Lower leg skin (tissue), 3 donors: Measurements from ENCODE around the gene CYTH2.

Source experiments
- POLR2A ChIP-seq, 2 donors: fragments of 450-650 bp; IDR thresholded peaks; one replicate each; pipeline ENCODE4 v1.6.1; 2016 to 2017; ENCODE audit warnings: antibody characterized with exemption in 2 of 2, mild to moderate bottlenecking in 1 of 2, moderate library complexity in 1 of 2
- TF ChIP-seq, protein P1 (sequence below), 3 donors: fragments of 450-650 bp; IDR thresholded peaks; one replicate each; pipeline ENCODE4 v1.5.1; 2016; ENCODE audit warnings: antibody characterized with exemption in 3 of 3, mild to moderate bottlenecking in 3 of 3, moderate library complexity in 2 of 3

DNA sequence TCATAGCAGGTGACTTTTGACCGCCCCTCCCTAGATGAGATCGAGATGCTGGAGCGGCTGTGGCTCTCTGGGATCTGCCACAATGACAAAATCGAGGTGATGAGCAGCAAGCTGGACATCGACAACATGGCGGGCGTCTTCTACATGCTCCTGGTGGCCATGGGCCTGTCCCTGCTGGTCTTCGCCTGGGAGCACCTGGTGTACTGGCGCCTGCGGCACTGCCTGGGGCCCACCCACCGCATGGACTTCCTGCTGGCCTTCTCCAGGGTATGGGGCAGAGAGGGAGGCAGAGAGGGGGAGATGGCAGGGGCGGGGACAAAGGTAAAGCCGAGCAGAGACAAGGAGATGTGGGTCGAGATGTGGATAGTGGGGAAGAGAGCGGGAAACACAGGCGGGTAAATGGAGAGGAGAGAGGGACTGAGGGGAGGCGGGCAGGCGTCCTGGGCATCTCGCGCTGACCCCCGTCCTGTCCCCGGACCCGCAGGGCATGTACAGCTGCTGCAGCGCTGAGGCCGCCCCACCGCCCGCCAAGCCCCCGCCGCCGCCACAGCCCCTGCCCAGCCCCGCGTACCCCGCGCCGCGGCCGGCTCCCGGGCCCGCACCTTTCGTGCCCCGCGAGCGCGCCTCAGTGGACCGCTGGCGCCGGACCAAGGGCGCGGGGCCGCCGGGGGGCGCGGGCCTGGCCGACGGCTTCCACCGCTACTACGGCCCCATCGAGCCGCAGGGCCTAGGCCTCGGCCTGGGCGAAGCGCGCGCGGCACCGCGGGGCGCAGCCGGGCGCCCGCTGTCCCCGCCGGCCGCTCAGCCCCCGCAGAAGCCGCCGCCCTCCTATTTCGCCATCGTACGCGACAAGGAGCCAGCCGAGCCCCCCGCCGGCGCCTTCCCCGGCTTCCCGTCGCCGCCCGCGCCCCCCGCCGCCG is 26.8 kb upstream of the CYTH2 start:
- TF ChIP-seq, protein P1, sequence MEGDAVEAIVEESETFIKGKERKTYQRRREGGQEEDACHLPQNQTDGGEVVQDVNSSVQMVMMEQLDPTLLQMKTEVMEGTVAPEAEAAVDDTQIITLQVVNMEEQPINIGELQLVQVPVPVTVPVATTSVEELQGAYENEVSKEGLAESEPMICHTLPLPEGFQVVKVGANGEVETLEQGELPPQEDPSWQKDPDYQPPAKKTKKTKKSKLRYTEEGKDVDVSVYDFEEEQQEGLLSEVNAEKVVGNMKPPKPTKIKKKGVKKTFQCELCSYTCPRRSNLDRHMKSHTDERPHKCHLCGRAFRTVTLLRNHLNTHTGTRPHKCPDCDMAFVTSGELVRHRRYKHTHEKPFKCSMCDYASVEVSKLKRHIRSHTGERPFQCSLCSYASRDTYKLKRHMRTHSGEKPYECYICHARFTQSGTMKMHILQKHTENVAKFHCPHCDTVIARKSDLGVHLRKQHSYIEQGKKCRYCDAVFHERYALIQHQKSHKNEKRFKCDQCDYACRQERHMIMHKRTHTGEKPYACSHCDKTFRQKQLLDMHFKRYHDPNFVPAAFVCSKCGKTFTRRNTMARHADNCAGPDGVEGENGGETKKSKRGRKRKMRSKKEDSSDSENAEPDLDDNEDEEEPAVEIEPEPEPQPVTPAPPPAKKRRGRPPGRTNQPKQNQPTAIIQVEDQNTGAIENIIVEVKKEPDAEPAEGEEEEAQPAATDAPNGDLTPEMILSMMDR (IDR thresholded peaks at IDR 0.05), result no peak
- TF ChIP-seq POLR2A (IDR thresholded peaks at IDR 0.05), result no peak
